ENCODE measurements around the gene LYL1. TPM values are rescaled to one million over a fixed set of nuclear protein-coding genes. Genes with fewer than 3 reads are reported as not detected.

Gene LYL1
- total and polyA plus RNA-seq, 2 of the 4 experiments (the other 2 are of a cell fraction), result 0.36 to 0.39 TPM

GRCh38 chr19:13104848-13105711, 2.4 kb upstream of the LYL1 start:
- intact Hi-C loops (cut with micrococcal nuclease) (no loop called here), in situ Hi-C loops (cut with MboI; ENCODE audit: low sequenced_read_pairs) (no loop called here), dilution Hi-C loops (cut with HindIII; ENCODE audit: low sequenced_read_pairs, unreplicated experiment) (no loop called here)
- H3K18ac ChIP-seq (ENCODE audit: low read depth, low read length), result no peak overlapping the region
- no peak overlapping the region for H2BK5ac ChIP-seq (ENCODE audit: low read depth, low read length, poor library complexity, severe bottlenecking)
- no peak overlapping the region for H2BK15ac ChIP-seq (ENCODE audit: low read depth, low read length)
- no peak overlapping the region for H3K23ac ChIP-seq (ENCODE audit: low read depth, low read length)
- H2AK5ac ChIP-seq (ENCODE audit: low read depth, low read length), result no peak overlapping the region
- H4K91ac ChIP-seq (ENCODE audit: insufficient read depth, low read depth, low read length), result no peak overlapping the region
- no peak overlapping the region for H2BK20ac ChIP-seq (ENCODE audit: low read depth, low read length)
- H3K9me1 ChIP-seq (ENCODE audit: insufficient read depth, low read length), result 0 out of 2 replicates have a peak, but pooled peaks cover 4% of the 10 kb centered on the region
- no peaks in the 10 kb centered on the region for H3K9me3 ChIP-seq (ENCODE audit: control insufficient read depth, insufficient read depth, low read length)
- no peaks in the 10 kb centered on the region; the same call in 1 of the 2 replicates for H4K20me1 ChIP-seq (ENCODE audit: insufficient read depth, low read length)
- H3K27ac ChIP-seq (ENCODE audit: insufficient read depth, low read length), result no peak overlapping the region
- H2BK120ac ChIP-seq (ENCODE audit: low read depth, low read length), result no peak overlapping the region
- DNase-seq, result no peak
- H2AFZ ChIP-seq (replicated peaks; ENCODE audit: low read length, poor library complexity), result peak overlapping the region; percentile 70
- BruUV-seq (replicated peaks), result no TSS peak
- no peak overlapping the region for H3K4ac ChIP-seq (ENCODE audit: low read depth, low read length)
- no peak overlapping the region for H4K5ac ChIP-seq (ENCODE audit: low read depth, low read length)
- H3K56ac ChIP-seq (ENCODE audit: extremely low read depth, insufficient read depth, low read length), result no peak overlapping the region
- H4K8ac ChIP-seq (ENCODE audit: low read depth in 2 of 2, low read length in 2 of 2), result no peak overlapping the region
- H2AK9ac ChIP-seq (replicated peaks; ENCODE audit: low read depth, low read length, poor library complexity), result peak overlapping the region; percentile 24
- CTCF ChIA-PET, result interaction anchor here (0.9 kb wide), 1 partner anchor 11 kb away, joined by 3 read pairs; no protein-coding TSS in a partner anchor
- WGBS, 2 experiments (ENCODE audit: extremely low coverage in 2 of 2, insufficient read length in 1 of 2), result no CpG with 5 or more reads among the region's 29 CpGs
- no peaks in the 10 kb centered on the region for H3K27me3 ChIP-seq (ENCODE audit: control insufficient read depth, insufficient read depth, low read length)
- H3K14ac ChIP-seq (replicated peaks; ENCODE audit: low read depth, low read length), result no peak overlapping the region
- no peak overlapping the region for H3K9ac ChIP-seq (ENCODE audit: low read depth, low read length)
- POLR2A ChIA-PET (ENCODE audit: unreplicated experiment), result no interaction called here
- no peak overlapping the region for H3K4me3 ChIP-seq (ENCODE audit: insufficient read depth, low read depth, low read length)
- peaks cover 10% of the 10 kb centered on the region for H3K4me1 ChIP-seq (ENCODE audit: control insufficient read depth, insufficient read depth, low read length)
- H3K79me1 ChIP-seq (ENCODE audit: low read depth in 1 of 2, low read length in 2 of 2), result peaks cover 0 to 14% of the 10 kb centered on the region in 2 experiments; a peak in 1 of 4 replicates
- H3K36me3 ChIP-seq (ENCODE audit: control insufficient read depth, insufficient read depth, low read length), result peaks cover 24% of the 10 kb centered on the region
- ATAC-seq (ENCODE audit: low read depth), result no peak
- TF ChIP-seq, protein P1, sequence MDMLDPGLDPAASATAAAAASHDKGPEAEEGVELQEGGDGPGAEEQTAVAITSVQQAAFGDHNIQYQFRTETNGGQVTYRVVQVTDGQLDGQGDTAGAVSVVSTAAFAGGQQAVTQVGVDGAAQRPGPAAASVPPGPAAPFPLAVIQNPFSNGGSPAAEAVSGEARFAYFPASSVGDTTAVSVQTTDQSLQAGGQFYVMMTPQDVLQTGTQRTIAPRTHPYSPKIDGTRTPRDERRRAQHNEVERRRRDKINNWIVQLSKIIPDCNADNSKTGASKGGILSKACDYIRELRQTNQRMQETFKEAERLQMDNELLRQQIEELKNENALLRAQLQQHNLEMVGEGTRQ (IDR thresholded peaks at IDR 0.05; ENCODE audit: low read depth, low read length), result no peak
- TF ChIP-seq MAFK (IDR thresholded peaks at IDR 0.05; ENCODE audit: low read depth, low read length), result no peak
- TF ChIP-seq BHLHE40 (IDR thresholded peaks at IDR 0.05; ENCODE audit: low read depth, low read length), result no peak
- no peak for TF ChIP-seq MXI1 (IDR thresholded peaks at IDR 0.05; ENCODE audit: borderline replicate concordance, low read depth, low read length)
- TF ChIP-seq CEBPB (IDR thresholded peaks at IDR 0.05; ENCODE audit: low read depth, low read length), result no peak
- no peak for TF ChIP-seq SMC3 (IDR thresholded peaks at IDR 0.05; ENCODE audit: low read depth, low read length)
- TF ChIP-seq RFX5 (IDR thresholded peaks at IDR 0.05; ENCODE audit: low read depth, low read length), result no peak
- no peak for TF ChIP-seq CHD1 (IDR thresholded peaks at IDR 0.05; ENCODE audit: low read depth, low read length)
- TF ChIP-seq MAZ (IDR thresholded peaks at IDR 0.05; ENCODE audit: borderline replicate concordance, low read depth, low read length), result no peak
- TF ChIP-seq POLR2A (IDR thresholded peaks at IDR 0.05; ENCODE audit: low read depth, low read length), result no peak
- no peak for TF ChIP-seq NFE2L2 (IDR thresholded peaks at IDR 0.05; ENCODE audit: low read depth, low read length)
- no peak overlapping the region for H3K4me2 ChIP-seq (ENCODE audit: low read depth, low read length)
